Mucosa of descending colon (tissue), 3 donors: ENCODE data around the gene UVRAG. TPM values are rescaled to one million over a fixed set of nuclear protein-coding genes. Genes with fewer than 3 reads are reported as not detected.
A peak's percentile ranks its signal among the peaks of the same experiment; 100 is the strongest.

Experiments used
- ATAC-seq: fragments of 200-7000 bp; cut with Tn5 transposase; one replicate; pipeline ENCODE4 v1.9.1; 2020; ENCODE audit warnings: mild to moderate bottlenecking, moderate library complexity
- DNase-seq, 3 donors: peaks; one replicate each; pipeline ENCODE4 v3.0.0-alpha.2; 2020
- H3K36me3 ChIP-seq: fragments of 200-600 bp; one replicate; pipeline ENCODE4 v1.8.0; 2021; ENCODE audit warnings: low read depth, mild to moderate bottlenecking
- H3K4me1 ChIP-seq: fragments of 200-600 bp; one replicate; pipeline ENCODE4 v1.8.0; 2021; ENCODE audit warnings: low read depth, mild to moderate bottlenecking
- H3K4me3 ChIP-seq: fragments of 200-600 bp; one replicate; pipeline ENCODE4 v1.8.0; 2021; ENCODE audit warnings: mild to moderate bottlenecking
- H3K9me3 ChIP-seq: fragments of 200-600 bp; one replicate; pipeline ENCODE4 v1.8.0; 2021; ENCODE audit warnings: mild to moderate bottlenecking
- intact Hi-C, 2 donors: fragments of 100-400 bp; cut with DNase I in 1 of 2; cut with micrococcal nuclease in 1 of 2; formaldehyde crosslinking; loops; one replicate each; pipeline versions ENCODE4 v1.11.0 to v1.11.1; 2022; cut with DNase I, micrococcal nuclease
- total RNA-seq, 3 donors: library from RNA; stranded (reverse); fragmentation: NEBNext Ultra II Directional in 2 of 3; extraction: Animal tissue kit (Norgen Biotek cat#: 25700) in 2 of 3; gene quantifications; one replicate each; pipeline versions ENCODE4 v1.2.1 to v1.2.4, GENCODE V29; 2021 to 2023
- TF ChIP-seq, protein P1 (sequence below): fragments of 200-600 bp; IDR thresholded peaks from one replicate; pipeline ENCODE4 v1.8.0; 2022; ENCODE audit warnings: antibody characterized with exemption, mild to moderate bottlenecking
- donor health status: DM: no; HTN: no; CAD: no; lungs with moderate emphysema.
- donor health status: DM: no; HTN: no; CAD: no.
- donor health status: DM: no; HTN: yes; CAD: no.

UVRAG gene
- total RNA-seq, 3 donors from 2014 or later = 14.9 to 37.1 (median 16.9) TPM

DNA sequence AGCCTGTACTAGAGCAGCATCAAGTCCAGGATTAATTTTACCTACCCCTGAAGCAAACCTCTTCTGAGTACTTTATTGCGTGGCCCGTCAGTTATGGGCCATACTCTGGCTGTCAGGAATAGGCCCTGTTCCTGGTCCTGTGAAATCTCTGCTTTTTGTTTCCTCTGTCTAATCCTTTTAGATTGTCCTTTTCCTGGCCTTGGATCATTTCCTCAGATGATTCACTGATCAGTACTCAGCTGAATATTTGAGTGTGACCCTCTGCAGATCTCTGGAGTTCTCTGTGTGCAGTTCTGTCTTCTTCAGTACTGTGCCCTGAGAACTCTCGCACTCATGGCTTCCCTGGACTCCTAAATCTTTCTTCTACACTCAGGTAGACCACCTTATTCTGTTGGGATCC is 123.5 kb downstream of the UVRAG start:
- no peak for DNase-seq

DNA sequence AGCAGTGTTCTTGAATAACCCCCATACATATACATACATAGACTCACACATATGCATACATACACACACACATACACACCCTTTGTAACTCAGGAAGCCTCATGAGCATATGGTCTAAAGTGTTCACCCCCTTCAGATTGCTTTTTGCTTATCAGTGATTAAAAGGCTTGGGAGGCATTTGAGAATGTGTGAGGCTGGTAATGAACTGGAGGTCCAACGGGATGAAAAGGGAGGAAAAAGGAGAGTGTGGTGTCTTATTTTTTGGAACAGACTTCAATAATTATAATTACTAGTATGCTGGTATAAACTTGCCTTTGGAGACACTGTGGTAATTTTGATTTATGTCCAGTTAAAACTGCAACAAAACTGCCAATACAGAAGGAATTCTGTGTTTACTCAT is 124.5 kb downstream of the UVRAG start:
- ATAC-seq (no peak), DNase-seq (no peak)
- intact Hi-C loops = no loop called here
- Histone ChIP-seq H3K36me3 (no peaks in the 10 kb centered on the region), H3K4me3 (no peak overlapping the region), H3K4me1 (peaks cover 7% of the 10 kb centered on the region), H3K9me3 (no peaks in the 10 kb centered on the region)
- TF ChIP-seq, protein P1, sequence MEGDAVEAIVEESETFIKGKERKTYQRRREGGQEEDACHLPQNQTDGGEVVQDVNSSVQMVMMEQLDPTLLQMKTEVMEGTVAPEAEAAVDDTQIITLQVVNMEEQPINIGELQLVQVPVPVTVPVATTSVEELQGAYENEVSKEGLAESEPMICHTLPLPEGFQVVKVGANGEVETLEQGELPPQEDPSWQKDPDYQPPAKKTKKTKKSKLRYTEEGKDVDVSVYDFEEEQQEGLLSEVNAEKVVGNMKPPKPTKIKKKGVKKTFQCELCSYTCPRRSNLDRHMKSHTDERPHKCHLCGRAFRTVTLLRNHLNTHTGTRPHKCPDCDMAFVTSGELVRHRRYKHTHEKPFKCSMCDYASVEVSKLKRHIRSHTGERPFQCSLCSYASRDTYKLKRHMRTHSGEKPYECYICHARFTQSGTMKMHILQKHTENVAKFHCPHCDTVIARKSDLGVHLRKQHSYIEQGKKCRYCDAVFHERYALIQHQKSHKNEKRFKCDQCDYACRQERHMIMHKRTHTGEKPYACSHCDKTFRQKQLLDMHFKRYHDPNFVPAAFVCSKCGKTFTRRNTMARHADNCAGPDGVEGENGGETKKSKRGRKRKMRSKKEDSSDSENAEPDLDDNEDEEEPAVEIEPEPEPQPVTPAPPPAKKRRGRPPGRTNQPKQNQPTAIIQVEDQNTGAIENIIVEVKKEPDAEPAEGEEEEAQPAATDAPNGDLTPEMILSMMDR = no peak

More for the DNA sequence above, 123.5 kb downstream of the UVRAG start:
- Histone ChIP-seq H3K4me1 (peaks cover 3% of the 10 kb centered on the region), H3K9me3 (no peaks in the 10 kb centered on the region), H3K36me3 (no peaks in the 10 kb centered on the region), H3K4me3 (no peak overlapping the region)
- intact Hi-C loops = no loop called here
- TF ChIP-seq, protein P1 = no peak
- ATAC-seq = peak; percentile 15

DNA sequence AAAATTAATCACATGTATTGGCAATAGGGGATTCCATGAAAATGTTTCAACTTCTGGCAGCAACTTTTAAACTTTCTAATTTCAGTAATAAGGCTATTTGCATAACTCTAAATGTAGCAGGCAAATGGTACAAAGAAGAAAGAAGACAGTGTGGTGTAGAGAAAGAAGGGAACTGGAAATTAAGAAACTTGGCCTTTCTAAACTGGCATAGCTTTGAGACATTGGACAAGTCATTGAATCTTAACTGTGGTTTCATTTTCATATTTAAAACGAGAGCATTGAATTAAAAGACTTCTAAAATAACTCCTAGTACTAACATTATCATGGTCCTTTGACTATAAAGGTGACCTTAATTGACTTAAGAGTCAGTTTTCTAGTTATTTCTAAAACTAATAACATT is 125.0 kb downstream of the UVRAG start:
- Histone ChIP-seq H3K4me3 (no peak overlapping the region), H3K9me3 (no peaks in the 10 kb centered on the region), H3K4me1 (peaks cover 7% of the 10 kb centered on the region), H3K36me3 (no peaks in the 10 kb centered on the region)
- ATAC-seq (no peak), DNase-seq (no peak)
- intact Hi-C loops = no loop called here
- TF ChIP-seq, protein P1 = no peak

DNA sequence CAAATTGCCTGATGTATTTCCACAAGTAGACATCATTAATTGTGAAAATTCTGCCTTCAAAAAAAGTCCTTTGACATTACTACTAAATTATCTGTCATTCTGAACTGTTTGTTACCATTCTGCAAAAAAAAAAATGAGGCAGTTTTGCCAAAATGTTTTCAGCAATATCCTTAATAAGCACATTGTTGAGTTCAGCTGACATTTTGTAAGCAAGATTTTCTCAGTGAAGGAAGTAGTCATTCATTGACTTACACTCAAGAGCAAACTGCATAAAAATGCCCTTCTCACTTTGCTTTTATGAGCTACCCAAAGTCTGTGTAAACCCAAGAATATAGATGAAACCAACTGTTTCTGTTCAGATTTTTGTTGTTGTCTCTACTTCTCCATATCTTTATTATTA is 125.9 kb downstream of the UVRAG start:
- TF ChIP-seq, protein P1 = no peak
- intact Hi-C loops = no loop called here
- no peaks in the 10 kb centered on the region for H3K9me3 ChIP-seq
- no peak for DNase-seq
- H3K4me1 ChIP-seq = peaks cover 15% of the 10 kb centered on the region
- ATAC-seq = no peak
- no peak overlapping the region for H3K4me3 ChIP-seq
- no peaks in the 10 kb centered on the region for H3K36me3 ChIP-seq

DNA sequence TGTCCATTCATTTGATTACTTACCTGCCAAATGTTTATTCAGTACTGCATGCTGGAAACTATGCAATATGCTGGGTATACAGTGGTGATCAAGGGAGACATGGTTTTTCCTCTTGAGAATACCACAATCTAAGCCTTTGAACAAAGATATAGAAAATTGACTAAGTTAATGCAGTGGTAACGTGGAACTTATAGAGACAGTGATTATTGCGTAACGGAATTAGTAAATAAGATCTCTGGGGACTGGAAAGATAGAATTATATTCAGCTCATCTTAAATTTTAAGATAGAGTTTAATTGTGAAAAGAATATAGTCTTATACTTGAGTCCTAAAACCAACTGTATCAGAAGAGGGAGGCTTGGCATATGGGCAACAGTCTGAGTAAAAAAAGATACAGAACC is 129.5 kb downstream of the UVRAG start:
- Histone ChIP-seq H3K9me3 (no peaks in the 10 kb centered on the region), H3K4me1 (peaks cover 24% of the 10 kb centered on the region), H3K36me3 (no peaks in the 10 kb centered on the region), H3K4me3 (no peak overlapping the region)
- ATAC-seq (no peak), DNase-seq (no peak)
- intact Hi-C loops = no loop called here
- TF ChIP-seq, protein P1 = no peak

DNA sequence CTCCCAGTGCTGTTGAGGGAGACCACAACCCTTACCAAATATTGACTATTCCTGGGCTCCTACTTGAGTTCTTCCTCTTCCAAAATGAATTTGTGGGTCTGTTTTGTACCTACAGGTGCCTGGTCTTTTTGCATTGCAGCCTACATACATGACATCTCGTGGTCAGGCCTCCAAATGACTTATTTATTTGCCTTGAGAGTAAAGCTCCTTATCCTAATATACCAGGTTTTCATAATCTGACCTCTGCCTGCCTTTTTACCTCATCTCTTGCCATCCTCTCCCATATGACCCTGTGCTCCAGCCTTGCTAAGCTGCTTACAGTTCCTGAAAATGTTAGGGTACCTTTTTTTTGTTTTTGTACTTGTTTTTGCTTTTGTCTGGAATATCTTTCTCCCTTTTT is 130.4 kb downstream of the UVRAG start:
- intact Hi-C loops = no loop called here
- TF ChIP-seq, protein P1 = no peak
- Histone ChIP-seq H3K4me1 (peaks cover 24% of the 10 kb centered on the region), H3K4me3 (no peak overlapping the region), H3K9me3 (no peaks in the 10 kb centered on the region), H3K36me3 (no peaks in the 10 kb centered on the region)
- ATAC-seq = no peak
- DNase-seq = no peak
